Effector memory CD4-positive, alpha-beta T cell (primary cell): ENCODE results near the gene ST6GALNAC1.
A peak's percentile ranks its signal among the peaks of the same experiment; 100 is the strongest.

Experiments used
- DNase-seq, 3 donors: peaks; one replicate each; pipeline ENCODE4 v3.0.0-alpha.2; 2020
- H3K27ac ChIP-seq: 2 replicates; pipeline ENCODE4 v1.7.0; 2013; ENCODE audit warnings: mild to moderate bottlenecking, low read length, moderate library complexity; ENCODE audit not compliant: insufficient read depth, poor library complexity, severe bottlenecking
- H3K27me3 ChIP-seq: replicated peaks from 2 replicates; pipeline ENCODE4 v1.7.0; 2013; ENCODE audit warnings: mild to moderate bottlenecking, low read length; ENCODE audit not compliant: insufficient read depth, control insufficient read depth, poor library complexity, severe bottlenecking
- H3K36me3 ChIP-seq: 2 replicates; pipeline ENCODE4 v1.7.0; 2013; ENCODE audit warnings: mild to moderate bottlenecking, low read length, moderate library complexity; ENCODE audit not compliant: control insufficient read depth, insufficient read depth
- H3K4me1 ChIP-seq: 2 replicates; pipeline ENCODE4 v1.7.0; 2013; ENCODE audit warnings: low read length, mild to moderate bottlenecking; ENCODE audit not compliant: control insufficient read depth, insufficient read depth, poor library complexity, severe bottlenecking
- H3K4me3 ChIP-seq: 2 replicates; pipeline ENCODE4 v1.7.0; 2013; ENCODE audit warnings: low read length, low read depth, mild to moderate bottlenecking; ENCODE audit not compliant: insufficient read depth, poor library complexity, severe bottlenecking
- H3K9me3 ChIP-seq: 2 replicates; pipeline ENCODE4 v1.7.0; 2013; ENCODE audit warnings: mild to moderate bottlenecking, low read length, moderate library complexity; ENCODE audit not compliant: control insufficient read depth

The ST6GALNAC1 gene

DNA sequence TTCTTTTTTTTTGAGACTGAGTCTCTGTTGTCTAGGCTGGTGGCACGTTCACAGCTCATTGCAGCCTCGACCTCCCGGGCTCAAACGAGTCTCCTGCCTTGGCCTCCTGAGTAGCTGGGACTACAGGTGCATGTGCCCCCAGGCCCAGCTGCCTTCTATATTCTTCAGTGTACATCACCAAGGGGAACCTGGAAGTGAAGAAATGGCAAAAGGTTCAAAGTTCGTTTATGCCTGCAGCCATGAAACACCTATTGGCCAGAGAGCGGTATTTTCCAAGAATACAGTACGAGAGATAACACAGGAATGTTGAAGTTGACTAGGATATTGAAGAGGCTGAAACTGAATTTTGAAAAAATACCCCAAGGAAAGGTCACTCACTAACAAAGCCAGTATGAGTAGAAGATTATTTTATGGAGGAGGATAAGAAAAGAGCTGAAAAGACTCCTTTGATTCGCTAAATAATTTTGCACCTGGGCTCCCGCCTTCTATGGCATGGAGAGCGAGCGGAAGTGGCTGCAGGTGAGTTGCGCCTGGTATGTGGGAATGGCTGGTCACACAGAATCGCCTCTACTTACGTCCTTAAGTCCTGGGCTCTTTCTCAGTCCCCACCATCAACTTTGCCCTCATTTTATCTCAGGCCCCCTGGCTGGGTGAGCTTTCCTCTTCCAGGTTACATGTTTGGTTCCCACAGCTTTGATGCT, 9.8 kb downstream of the ST6GALNAC1 start:
- H3K27ac ChIP-seq = no peak overlapping the region
- H3K36me3 ChIP-seq = no peaks in the 10 kb centered on the region
- H3K4me1 ChIP-seq = no peaks in the 10 kb centered on the region
- no peaks in the 10 kb centered on the region for H3K9me3 ChIP-seq
- no peak overlapping the region for H3K4me3 ChIP-seq
- no peaks in the 10 kb centered on the region for H3K27me3 ChIP-seq
- DNase-seq = no peak

DNA sequence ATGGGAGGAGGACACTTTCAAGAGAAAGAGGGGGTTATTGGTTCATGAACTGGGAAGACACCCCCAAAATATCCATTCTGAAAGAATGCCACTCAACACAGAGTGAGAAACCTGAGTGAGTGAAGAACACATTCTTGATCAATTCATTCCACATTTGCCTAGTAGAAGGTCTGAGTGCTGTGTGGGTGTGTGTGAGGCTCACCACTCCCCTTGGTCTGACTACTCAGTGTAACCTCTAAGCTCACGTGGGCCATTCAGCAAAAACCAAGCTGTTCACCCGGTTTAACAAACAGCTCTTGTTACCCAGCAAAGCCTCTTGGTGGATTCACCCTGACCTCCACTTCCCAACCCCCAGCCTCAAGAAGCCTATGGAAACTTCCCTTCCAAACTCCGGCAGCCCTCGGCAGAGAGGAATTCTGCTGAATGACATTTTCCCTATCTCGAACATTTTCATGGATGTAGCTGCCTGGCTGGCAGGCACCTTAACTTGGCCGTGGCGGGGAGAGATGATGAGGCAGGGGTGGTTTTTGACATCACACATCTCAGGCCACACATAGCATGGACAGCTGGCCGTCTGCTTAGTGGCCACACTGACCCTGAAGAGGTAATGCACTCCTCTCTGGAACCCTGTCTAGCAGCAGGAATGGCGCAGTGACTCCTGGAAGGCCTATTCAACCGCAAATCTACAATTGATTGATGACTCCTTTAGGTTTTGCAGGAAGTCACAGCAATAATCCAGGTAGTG, 11.6 kb downstream of the ST6GALNAC1 start:
- Histone ChIP-seq H3K4me1 (no peaks in the 10 kb centered on the region), H3K36me3 (peaks cover 7% of the 10 kb centered on the region), H3K9me3 (no peaks in the 10 kb centered on the region), H3K27ac (no peak overlapping the region), H3K4me3 (no peak overlapping the region), H3K27me3 (no peaks in the 10 kb centered on the region)
- peak in 1 of 3 donors; percentile 5 for DNase-seq

DNA sequence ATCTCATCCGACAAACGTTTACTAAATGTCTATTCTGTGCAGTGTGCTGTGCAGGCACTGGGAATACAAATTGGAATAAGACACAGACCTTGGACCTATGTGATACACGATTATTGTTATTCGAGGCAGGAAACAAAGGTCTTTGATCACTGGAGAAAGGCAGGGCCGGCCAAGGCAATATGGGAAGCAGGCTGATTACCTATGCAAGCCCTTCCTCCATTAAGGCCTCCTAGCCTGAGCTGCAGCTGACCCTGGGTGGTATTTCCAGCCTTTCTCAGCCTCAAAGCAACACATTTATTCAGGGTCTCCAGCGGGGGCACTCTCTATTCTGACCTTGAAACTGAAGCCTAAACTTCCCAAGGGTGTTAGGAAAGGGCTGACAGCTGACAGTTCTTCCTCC, 13.4 kb downstream of the ST6GALNAC1 start:
- DNase-seq = no peak
- Histone ChIP-seq H3K4me3 (no peak overlapping the region), H3K9me3 (no peaks in the 10 kb centered on the region), H3K27me3 (no peaks in the 10 kb centered on the region), H3K4me1 (no peaks in the 10 kb centered on the region), H3K27ac (no peak overlapping the region), H3K36me3 (peaks cover 12% of the 10 kb centered on the region)

DNA sequence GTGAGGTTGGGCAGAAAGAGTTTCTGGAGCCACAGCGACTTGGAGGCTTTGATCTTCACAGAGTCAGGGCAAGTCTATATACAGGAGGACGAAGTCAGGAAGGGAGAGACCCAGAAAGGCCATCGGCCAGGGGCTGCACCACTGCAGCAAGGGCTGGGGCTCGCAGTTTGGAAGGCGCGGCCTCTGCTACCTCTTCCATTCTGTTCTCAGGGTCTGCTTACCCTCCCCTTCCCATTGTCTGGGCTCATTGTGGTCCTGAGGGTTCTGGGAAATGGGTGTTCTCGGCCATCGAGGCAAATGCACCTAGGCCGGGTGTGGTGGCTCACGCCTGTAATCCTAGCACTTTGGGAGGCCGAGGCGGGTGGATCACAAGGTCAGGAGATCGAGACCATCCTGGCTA, 16.0 kb downstream of the ST6GALNAC1 start:
- no peaks in the 10 kb centered on the region for H3K27me3 ChIP-seq
- no peaks in the 10 kb centered on the region for H3K9me3 ChIP-seq

DNA sequence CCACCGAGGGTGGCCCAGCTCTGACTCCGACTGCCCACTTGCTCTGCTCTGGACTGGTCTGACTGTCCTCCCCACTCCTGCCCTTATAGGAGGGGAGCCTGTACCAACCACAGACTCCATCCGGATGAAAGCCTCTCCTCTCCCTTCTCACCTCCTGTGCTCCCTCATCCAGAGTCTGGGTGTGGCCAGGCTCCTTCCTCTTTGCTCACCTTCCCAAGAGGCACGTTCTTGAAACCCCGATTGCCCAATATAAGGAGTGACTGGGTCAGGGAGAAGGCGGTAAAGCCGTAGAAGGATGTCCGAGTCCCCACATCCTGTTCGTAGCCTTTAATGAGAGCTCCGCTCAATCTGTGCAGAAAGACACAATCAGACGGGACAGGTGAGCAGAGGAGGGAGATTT, 17.1 kb downstream of the ST6GALNAC1 start:
- H3K9me3 ChIP-seq = no peaks in the 10 kb centered on the region
- H3K36me3 ChIP-seq = peaks cover 12% of the 10 kb centered on the region
- DNase-seq = no peak
- no peak overlapping the region for H3K27ac ChIP-seq
- H3K4me1 ChIP-seq = no peaks in the 10 kb centered on the region
- H3K4me3 ChIP-seq = no peak overlapping the region
- H3K27me3 ChIP-seq = no peaks in the 10 kb centered on the region

More for the DNA sequence above, 16.0 kb downstream of the ST6GALNAC1 start:
- Histone ChIP-seq H3K4me1 (no peaks in the 10 kb centered on the region), H3K36me3 (peaks cover 12% of the 10 kb centered on the region), H3K27ac (no peak overlapping the region), H3K4me3 (no peak overlapping the region)
- no peak for DNase-seq

DNA sequence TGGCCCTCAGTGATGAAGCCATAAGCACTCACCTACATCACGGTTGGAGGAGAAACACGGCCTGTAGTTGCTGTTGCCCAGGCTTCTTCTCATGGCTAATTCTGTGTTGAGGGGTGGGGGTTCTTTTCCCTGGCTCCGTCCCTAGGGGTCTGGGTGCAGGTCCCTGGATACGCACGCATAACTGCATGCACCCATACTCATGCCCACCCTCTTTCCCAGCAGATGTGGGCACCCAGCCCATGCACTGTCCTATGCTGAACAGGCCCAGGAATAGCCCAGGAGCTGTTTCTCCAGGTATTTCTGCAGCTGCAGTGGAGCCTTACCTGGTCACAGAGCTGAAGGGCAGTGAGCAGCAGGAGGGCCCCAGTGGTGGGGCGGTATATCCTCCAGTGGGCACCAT, 18.1 kb downstream of the ST6GALNAC1 start:
- H3K9me3 ChIP-seq = no peaks in the 10 kb centered on the region
- no peak for DNase-seq
- no peak overlapping the region for H3K27ac ChIP-seq
- H3K4me1 ChIP-seq = no peaks in the 10 kb centered on the region
- no peaks in the 10 kb centered on the region for H3K27me3 ChIP-seq
- H3K36me3 ChIP-seq = peaks cover 12% of the 10 kb centered on the region
- no peak overlapping the region for H3K4me3 ChIP-seq

DNA sequence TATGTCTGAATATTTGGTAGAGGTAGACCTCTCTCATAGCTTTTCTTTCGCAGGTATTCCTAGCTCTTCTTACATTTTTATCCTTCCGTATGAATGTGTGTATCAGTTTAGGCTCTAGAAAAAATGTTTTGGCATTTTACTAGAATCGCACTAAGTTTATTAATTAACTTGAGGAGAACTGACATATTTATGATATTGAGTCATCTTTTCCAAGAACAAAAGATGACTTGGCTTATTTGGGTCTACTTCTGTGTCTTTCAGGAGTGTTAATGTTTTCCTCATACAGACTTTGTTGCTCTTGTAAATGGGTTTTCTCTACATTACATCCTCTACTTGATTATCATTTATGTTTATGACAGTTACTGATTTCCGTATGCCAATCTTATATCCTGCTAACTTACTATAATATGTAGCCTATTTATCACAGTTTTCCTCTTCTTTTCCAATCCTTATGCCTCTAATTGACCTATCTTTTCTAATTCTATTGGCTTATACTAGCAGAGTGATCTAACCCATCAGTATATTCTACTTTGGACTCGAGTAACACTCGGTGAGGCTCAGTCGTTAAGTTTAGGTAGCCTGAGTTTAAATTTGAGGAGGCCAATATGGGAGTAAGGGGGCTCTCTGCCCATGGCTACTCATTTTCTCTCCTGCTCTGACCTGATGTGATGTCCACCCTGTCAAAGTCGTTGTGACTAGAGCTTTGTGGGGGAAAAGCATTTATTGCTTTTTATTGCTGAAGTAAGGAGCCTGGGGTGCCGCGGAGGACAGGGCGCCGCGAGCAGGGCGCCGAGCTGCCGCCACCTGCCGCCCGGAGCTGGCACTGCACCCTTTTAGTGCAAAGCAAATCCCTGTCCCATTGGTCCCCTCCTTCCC, 20.0 kb downstream of the ST6GALNAC1 start:
- peak; percentile 45 to 58 (median 49) for DNase-seq
- Histone ChIP-seq H3K27me3 (no peaks in the 10 kb centered on the region), H3K36me3 (peaks cover 12% of the 10 kb centered on the region), H3K27ac (no peak overlapping the region), H3K9me3 (no peaks in the 10 kb centered on the region), H3K4me3 (no peak overlapping the region), H3K4me1 (no peaks in the 10 kb centered on the region)

DNA sequence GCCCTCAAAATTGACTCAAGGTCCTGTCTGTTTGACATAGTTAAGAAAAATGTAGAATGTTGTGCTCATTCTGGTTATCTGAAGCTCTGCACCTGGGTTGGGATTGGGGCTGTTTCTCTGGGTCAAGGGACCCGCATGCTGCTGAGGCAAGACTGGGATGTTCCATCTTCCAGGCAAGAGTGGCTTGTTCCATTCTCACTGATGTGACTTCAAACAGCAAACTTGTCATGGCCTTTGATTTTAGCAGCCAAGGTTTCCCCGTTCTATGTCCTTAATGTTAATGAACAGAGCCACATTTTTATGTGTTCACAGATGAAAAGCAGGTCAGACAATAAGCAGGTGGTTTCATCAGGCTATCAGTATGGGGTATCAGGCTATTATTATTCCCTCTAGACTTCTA, 25.7 kb downstream of the ST6GALNAC1 start:
- Histone ChIP-seq H3K4me1 (no peaks in the 10 kb centered on the region), H3K9me3 (no peaks in the 10 kb centered on the region), H3K27me3 (no peaks in the 10 kb centered on the region), H3K4me3 (no peak overlapping the region), H3K36me3 (no peaks in the 10 kb centered on the region), H3K27ac (no peak overlapping the region)
- no peak for DNase-seq

DNA sequence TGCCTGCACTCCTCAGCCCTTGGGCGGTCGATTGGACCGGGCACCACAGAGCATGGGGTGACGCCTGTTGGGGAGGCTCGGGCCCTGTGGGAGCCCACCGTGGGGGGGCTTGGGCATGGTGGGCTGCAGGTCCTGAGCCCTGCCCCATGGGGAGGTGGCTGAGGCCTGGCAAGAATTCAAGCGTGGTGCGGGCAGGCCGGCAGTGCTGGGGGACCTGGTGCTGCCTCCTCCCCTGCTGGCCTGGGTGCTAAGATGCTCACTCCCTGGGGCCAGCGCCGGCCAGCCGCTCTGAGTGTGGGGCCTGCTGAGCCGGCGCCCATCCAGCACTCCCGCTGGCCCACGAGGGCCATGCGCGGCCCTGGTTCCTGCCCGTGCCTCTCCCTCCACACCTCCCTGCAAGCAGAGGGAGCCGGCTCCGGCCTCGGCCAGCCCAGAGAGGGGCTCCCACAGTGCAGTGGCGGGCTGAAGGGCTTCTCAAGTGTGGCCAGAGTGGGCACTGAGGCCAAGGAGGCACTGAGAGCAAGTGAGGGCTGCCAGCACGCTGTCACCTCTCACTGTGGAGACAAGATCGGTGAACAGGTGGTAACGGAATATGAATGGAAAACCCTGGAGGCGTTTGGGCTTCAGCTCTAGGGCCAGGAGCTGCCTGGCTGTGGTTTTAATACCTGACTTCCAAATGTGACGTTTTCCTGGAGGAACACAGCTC, 28.5 kb downstream of the ST6GALNAC1 start:
- no peak overlapping the region for H3K27ac ChIP-seq
- no peaks in the 10 kb centered on the region for H3K4me1 ChIP-seq
- no peaks in the 10 kb centered on the region for H3K9me3 ChIP-seq
- H3K36me3 ChIP-seq = no peaks in the 10 kb centered on the region
- H3K4me3 ChIP-seq = no peak overlapping the region
- no peaks in the 10 kb centered on the region for H3K27me3 ChIP-seq
- no peak for DNase-seq
